Measurements from ENCODE around the gene TMPRSS2.

- TF ChIP-seq, protein P1, sequence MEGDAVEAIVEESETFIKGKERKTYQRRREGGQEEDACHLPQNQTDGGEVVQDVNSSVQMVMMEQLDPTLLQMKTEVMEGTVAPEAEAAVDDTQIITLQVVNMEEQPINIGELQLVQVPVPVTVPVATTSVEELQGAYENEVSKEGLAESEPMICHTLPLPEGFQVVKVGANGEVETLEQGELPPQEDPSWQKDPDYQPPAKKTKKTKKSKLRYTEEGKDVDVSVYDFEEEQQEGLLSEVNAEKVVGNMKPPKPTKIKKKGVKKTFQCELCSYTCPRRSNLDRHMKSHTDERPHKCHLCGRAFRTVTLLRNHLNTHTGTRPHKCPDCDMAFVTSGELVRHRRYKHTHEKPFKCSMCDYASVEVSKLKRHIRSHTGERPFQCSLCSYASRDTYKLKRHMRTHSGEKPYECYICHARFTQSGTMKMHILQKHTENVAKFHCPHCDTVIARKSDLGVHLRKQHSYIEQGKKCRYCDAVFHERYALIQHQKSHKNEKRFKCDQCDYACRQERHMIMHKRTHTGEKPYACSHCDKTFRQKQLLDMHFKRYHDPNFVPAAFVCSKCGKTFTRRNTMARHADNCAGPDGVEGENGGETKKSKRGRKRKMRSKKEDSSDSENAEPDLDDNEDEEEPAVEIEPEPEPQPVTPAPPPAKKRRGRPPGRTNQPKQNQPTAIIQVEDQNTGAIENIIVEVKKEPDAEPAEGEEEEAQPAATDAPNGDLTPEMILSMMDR (IDR thresholded peaks at IDR 0.05; ENCODE audit: extremely low read depth in 1 of 2, insufficient read depth in 1 of 2, low read depth in 1 of 2, low read length in 2 of 2) = no peak
- TF ChIP-seq POLR2A (IDR thresholded peaks at IDR 0.05; ENCODE audit: low read depth, low read length) = no peak
- TF ChIP-seq POLR2AphosphoS5 (IDR thresholded peaks at IDR 0.05; ENCODE audit: insufficient read depth, low read depth, low read length) = no peak
- no peak for TF ChIP-seq JUN (IDR thresholded peaks at IDR 0.05; ENCODE audit: borderline replicate concordance, insufficient read depth, insufficient read length, low read depth)
- TF ChIP-seq EZH2 (IDR thresholded peaks at IDR 0.05; ENCODE audit: borderline replicate concordance, low read depth, low read length, severe bottlenecking) = no peak
- no peak for TF ChIP-seq FOS (IDR thresholded peaks at IDR 0.05; ENCODE audit: borderline replicate concordance, insufficient read depth, low read length)
Observed at GRCh38 chr21:41523175-41523574, 15.2 kb upstream of the TMPRSS2 start.

Measured in endothelial cell of umbilical vein (primary cell).